Epithelial cell of prostate (primary cell): ENCODE data around the gene ITGA4.

Experiments
- DNase-seq: peaks from one replicate; pipeline ENCODE4 v3.0.0-alpha.2; 2011; ENCODE audit warnings: low read depth, low spot score
- H3K27ac ChIP-seq: fragments of 450-650 bp; 2 replicates; pipeline ENCODE4 v1.5.1; 2017; ENCODE audit warnings: mild to moderate bottlenecking

Gene ITGA4

DNA sequence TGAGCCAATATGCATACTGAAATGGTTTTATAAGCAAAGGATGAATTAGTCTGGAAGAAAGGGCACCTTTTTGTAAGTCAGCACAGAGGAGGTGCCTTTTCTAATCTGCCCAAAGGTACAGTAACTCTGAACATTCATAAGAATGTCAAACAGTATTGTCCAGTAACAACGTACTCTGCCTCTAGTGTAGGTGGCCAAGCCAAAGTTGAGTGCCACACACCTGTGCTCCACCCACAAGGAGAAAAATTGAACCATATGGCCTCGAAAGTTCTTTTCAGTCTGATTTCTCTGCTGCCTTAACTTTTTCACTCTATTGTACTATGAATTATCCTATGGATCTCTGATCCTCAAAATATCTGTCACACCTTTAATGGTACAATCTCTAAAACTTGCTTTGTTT is 112.9 kb downstream of the ITGA4 start:
- H3K27ac ChIP-seq, result no peak overlapping the region
- no peak for DNase-seq

DNA sequence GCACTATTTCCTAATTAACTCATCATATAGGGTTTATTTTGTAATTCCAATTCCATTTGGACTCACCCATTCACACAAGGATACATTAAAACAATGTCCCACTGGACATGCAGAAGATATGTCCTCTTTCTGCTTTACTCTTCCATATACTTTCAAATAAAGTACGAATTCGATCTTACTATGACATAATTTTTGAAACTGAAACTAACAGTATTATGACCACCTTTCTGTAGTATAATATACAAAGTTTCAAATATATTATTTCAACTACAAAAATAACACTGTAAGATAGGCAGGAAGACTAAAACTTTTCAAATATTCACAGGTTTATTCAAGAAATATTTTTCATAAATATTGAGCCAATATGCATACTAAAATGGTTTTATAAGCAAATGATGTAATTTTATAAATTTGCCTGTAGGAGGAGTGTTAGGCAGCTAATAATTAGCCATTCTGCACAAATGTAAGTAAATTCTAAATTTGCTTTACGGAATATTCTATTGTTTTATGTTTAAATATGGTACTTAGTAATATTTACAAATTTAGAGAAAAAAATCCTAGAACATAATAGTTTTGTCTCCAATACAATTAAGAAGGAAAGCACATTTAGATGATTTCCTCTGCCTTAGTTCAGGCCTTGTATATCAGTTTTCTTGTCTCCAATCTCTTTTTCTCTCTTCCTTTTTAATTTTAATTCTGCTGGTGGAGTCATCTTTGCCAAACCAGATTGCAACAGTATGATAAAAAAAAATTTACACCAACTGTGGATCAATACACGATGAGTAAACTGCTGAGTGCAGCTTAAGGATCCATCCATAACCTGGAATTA is 113.9 kb downstream of the ITGA4 start:
- no peak for DNase-seq
- no peak overlapping the region for H3K27ac ChIP-seq

DNA sequence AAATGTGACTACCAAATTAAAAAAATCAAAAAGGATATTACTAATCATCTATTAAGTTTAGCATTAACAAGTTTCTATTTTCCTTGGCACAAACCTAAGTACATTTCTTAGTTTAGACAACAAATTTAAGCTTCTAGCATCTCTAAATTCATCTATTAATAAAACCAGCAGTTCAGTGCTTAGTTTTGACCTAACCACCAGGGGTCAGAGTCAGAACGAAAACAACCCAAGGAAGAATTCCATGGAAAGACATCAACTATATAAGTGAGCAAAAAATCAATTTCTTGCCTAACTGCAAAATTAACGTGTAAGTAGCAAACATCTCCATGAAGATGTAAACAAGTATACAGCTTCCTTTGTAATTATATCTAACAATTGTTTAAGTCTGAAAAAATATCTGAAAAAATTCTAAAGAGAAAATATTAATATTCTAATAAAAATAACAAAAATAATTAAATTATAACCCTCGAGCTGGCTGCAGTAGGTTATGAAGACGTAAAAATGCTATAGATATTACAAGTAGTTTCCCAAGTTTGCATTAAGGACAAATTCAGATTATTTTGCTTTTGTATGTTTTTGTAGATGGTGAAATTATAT is 116.1 kb downstream of the ITGA4 start:
- H3K27ac ChIP-seq, result no peak overlapping the region
- no peak for DNase-seq

DNA sequence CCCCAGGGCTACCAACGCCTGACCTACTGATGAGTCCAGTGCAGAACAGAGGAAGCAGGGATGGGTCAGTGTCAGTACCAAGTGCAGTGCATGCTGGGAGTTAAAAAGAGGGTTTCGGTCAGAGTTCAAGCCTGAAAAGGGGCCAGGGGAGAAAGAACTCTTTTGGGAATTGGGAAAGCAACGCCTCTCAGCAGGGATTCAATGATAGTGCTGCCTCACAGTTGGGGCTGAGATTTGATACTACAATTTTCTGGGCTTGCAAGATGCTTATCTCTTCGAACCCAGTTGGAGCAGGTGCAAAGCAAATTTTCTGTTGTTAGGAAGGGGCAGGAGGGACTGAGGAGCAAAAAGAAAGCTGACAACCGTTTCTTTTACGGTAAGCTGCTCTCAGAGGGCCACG is 117.1 kb downstream of the ITGA4 start:
- DNase-seq, result no peak
- no peak overlapping the region for H3K27ac ChIP-seq

DNA sequence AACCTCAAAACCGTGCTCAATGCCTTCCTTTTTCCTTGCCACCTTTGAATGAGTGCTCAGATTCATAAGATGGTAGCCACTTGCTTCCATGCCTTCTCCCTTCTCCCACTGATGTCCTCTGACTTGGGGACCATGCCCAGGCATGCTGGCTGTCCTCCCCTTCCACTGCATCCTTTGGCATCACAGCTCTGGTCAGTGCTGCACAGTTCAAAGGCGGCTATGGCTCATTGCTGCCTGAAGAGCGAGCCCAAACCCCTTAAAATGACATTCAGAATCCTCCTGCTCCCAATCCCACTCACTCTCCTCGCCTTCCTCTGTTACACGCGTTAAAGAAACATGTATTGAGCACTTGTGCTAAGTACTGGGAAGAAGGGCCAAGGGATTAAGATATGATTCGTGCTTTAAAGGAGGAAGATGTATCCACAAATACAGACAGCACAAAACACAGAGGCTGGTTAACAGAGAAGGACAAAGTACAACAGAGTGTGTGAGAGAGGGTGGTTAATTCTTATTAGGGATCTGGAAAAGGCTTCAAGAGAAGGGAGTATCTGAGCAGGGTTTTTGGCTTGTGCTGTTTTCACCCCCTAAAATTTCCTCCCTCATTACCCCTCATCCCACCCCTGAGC is 118.0 kb downstream of the ITGA4 start:
- no peak overlapping the region for H3K27ac ChIP-seq
- no peak for DNase-seq

DNA sequence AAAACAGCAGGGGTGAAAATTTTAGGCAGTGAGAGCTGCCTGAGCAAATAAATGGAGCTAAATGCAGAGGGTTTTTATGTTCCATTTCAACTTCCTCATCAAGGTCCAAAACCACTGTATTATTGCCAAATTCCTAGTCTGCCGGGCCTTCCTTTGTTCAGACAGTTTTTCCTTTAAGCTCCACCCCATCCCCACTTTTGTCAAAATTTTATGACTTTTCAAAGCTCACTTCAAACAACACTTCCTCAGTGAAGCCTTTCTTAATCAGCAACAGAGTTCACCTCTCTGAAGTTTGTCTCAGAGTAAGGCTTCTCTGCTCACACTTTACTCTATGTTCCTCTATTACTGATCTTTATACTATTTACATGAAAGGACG is 118.5 kb downstream of the ITGA4 start:
- no peak for DNase-seq
- H3K27ac ChIP-seq, result no peak overlapping the region

DNA sequence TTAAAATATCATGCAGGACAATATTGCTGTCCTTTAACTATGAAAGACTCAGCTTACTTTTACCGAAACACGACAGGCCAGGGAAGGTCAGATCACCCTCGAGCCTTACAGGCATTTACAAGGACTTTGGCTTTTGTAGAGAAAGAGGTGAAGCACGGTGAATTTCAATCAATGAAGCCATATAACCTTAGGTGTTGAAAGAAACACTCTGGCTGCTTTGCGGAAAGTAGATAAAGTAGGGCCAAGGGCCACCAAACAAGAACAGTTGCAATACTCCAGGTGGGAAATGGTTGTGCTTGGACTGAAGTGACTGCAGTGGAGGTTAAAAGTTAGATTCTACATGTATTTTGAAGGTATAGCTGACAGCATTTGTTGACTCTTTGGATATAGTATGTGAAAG is 119.2 kb downstream of the ITGA4 start:
- H3K27ac ChIP-seq, result no peak overlapping the region
- no peak for DNase-seq

DNA sequence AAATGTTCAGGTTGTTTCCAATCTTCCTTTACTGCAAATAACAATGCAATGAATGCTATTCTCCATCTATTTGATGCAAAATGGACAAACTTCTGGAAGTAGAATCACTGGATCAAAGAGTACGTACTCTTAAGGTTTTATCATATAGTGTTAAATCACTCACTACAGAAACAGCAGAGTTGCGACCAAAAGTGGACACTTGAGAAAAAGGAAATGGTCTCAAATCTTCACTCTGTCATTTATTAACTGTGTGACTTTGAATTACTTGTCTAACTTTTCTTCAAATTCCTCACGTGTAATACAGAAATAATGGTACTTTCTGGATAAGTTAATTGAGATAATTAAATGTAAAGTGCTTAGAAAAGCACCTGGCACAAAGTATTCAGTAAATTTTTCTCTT is 121.6 kb downstream of the ITGA4 start:
- H3K27ac ChIP-seq, result no peak overlapping the region
- DNase-seq, result no peak

DNA sequence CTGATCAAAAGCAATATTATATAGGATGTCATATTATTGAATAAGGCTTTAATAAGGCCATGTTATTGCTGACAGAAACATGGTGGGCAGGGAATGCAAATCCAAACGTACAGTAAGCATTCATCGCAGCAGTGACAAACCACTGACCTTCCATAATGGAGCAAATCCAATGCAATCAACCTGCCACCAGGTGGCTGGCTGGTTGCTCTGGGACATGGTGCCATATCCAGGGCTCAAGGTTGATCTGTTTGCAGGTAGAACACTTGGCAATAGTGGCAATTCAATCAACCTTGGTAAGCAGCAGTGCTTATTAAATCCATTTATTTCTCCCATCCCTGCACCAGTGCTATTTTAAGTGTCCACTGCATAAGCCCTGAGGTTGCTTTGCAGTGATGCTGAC is 124.3 kb downstream of the ITGA4 start:
- no peak overlapping the region for H3K27ac ChIP-seq
- no peak for DNase-seq

DNA sequence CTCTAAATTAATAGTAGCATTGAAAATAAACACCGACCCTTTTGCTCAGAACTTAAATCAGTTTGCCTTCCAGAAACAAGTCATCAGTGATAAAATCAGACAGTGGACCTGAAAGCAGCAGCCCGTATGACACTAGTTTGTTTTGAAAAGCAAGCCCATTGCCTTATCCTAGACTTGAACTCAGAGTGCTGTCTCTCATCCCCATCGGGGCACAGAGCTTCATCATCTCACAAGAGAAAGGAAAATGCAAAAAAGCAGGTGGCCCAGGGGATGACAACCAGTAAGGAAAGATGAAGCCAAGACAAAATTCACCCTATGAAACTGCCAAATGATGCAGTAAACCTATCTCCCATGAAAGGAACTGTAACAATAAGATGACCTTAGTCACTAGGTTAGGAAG is 128.5 kb downstream of the ITGA4 start:
- H3K27ac ChIP-seq, result no peak overlapping the region
- no peak for DNase-seq
